NCI-H2196 treated with DMSO at 0.1 percent for 48 hours (cell line): ENCODE data around the gene SLC52A1.
A peak's percentile ranks its signal among the peaks of the same experiment; 100 is the strongest.
"Not testable (repeated sequence)": the region's sequence is repeated elsewhere in the genome, so short reads cannot be mapped to it uniquely, and the experiment has no call there.

ENCODE experiments used
- DNase-seq: peaks from one replicate; lab custom pipeline; 2025; ENCODE audit not compliant: unreplicated experiment; lab: John Stamatoyannopoulos, UW

Gene SLC52A1

DNA sequence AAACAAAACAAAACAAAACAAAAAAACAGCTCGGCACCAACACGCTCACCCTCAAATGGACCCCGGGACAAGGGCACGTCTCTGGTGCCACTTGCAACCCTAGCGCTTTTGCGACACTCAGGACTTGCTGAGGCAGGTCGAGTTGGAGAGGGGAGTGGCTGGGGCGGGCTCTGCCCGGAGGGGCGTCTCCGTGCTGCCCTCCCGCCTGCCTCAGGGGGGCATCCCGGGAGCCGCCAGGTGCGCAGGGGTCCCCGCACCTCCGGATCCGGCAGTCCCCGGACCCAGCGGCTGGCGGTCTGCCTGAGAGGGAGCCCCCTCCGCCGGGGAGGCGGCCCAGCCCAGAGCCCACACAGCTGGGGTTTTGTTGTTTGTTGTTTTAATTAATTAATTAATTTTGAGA lies at the start of gene SLC52A1:
Gene SLC52A1, minus strand, starts transcription at position 112 of the 400 bp plus-strand sequence. CDS start 820 bp downstream, outside the sequence.
- DNase-seq, result no peak

DNA sequence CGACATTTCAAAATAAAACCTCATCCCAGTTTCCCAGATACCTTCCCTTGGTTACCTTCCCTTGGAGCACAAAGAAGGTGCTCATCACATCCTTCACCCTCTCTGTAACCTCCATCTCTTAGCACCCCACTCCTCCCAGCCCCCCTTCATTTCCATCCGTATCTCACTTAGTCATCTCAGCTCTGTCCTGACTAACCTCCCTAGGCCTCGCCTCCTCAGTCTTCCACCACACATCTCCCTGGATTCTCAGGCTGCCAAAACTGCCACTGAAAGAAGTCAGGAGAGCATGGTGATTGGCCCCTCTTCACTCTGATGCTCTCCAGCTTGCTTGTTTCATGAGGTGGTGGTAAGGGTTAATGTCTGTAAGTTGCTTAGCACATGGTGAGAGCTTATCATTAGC lies 45.4 kb upstream of the SLC52A1 start:
- DNase-seq, result no peak

DNA sequence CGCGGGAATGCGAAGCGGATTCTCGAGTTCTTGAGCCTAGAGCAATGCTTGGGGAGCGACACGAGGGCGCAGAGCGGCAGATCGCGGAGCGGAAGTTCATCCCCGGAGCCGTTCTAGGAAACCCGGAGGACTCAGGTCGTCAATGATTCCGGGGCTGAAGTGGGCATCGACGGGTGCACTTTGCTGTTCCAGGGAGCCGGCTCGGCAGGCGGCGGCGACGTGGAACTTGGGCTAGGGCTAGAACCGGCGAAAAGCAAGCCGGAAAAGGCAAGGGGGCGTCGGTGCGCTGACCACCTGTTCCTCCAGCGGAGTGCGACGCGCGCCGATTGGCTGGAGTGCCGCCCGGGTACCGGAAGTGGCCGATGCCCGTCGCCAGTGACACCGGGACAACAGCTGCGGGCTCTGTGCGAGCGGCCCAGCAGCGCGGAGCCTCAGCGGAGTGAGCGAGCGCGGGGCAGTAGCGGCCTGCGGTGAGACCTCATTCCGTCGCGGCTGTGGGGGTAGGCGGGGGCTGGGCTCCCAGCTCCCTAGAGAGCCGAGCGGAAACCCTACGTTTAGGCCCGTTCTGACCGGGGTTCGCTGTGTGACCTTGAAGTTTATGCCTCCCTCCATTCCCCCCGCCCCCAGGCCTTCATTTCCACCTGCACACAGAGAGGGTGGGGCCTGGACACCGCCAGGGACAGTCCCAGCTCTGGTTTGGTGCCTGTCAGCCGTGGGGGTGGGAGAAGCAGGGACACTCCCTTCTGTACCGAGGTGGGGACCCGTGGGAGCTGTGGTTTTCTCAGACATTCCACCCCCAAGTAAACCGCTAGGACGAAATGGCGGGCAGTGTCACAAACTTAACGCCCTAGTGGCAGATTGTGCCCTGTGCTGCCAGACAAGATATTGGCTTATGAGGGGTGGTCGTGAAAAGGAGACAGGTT lies 43.1 kb upstream of the SLC52A1 start, which contains the start of gene ZFP3:
Gene ZFP3, plus strand, starts transcription at position 362 of the 923 bp plus-strand sequence. CDS start 13,038 bp downstream, outside the sequence.
- peak; percentile 45 for DNase-seq

- no peak for DNase-seq
Measured at GRCh38 chr17:5077781-5078105, 42.5 kb upstream of the SLC52A1 start.

DNA sequence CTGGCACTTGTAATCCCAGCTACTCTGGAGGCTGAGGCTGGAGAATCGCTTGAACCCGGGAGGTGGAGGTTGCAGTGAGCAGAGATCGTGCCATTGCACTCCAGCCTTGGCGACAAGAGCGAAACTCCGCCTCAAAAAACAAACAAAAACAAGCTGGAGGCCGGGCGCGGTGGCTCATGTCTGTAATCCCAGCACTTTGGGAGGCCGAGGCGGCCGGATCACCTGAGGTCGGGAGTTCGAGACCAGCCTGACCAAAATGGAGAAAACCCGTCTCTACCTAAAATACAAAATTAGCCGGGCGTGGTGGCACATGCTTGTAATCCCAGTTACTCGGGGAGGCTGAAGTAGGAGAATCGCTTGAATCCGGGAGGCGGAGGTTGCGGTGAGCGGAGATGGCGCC lies 42.0 kb upstream of the SLC52A1 start:
- not testable (repeated sequence) for DNase-seq

DNA sequence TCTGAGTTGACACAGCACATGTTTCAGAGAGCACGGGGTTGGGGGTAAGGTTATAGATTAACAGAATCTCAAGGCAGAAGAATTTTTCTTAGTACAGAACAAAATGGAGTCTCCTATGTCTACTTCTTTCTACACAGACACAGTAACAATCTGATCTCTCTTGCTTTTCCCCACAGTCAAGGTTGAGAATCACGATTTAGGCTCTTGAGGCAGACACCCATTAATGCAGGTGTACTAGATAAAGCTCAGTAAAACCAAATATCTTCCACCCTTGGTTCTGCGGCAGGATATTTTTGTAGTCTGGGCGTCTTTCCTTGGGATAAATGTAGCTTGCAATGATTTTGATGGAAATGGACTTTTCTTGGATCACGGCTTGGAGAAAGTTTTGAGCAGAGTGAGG lies 40.2 kb upstream of the SLC52A1 start:
- not testable (repeated sequence) for DNase-seq

DNA sequence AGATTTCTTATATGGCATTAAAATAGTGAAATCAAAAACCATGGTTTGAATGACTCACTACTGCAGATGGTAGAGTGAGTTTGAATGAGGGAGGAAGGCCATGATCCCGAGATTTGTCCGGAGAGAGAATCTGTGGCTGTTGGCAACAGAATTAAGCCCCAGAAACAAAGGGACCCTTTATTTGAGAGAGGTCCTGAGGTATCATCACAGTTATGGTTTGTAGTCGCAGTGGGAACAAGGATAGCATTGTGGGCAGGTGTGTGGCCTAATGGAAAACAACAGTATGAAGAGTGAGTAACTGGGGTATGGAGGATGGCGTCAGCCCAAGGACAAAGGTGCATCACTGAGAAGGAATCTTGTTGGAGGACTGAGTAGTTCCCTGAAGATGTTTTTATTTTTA lies 34.5 kb upstream of the SLC52A1 start:
- no peak for DNase-seq

- no peak for DNase-seq
Measured at GRCh38 chr17:5068236-5068635, 33.0 kb upstream of the SLC52A1 start.

DNA sequence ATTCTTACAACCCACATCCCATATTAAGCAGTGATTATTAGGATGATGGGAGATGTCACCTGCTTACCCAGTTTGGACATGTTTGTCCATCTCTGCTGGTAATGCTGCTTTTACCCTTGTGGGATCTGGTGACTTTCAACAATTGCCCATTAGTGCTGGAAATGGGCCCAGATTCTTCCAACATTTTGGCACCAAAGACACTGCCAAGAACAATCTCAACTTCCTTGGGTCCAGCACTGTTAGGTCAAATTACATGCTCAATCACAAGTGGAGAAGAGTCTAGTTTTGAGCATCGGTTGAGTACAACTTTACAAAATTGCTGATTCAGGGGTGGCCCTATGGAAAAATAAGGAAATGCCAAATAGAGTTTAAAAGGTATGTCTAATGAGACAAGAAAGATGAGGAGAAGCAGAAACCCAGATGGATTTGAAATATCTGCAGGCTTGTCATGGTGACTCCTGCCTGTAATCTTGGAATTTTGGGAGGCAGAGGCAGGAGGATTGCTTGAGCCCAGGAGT lies 30.1 kb upstream of the SLC52A1 start:
- DNase-seq, result no peak

DNA sequence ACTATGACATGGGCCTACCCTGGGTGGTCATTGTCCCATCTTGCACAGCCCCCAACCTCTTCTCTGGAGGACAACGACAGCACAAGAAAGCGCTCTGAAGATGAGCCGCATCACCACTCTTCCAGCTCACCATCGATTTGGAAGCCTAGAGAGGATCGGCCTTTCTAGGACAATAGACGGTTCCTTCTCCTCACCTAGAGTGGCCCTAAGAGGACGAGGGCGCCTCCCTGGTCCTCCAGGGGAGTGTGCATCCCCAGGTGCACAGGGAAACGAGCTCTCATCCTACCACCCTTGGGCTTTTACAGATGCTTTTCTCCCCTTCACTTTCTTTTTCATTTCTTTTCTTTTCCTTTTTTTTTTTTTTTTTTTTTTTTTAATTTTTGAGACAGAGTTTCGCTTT lies 20.3 kb upstream of the SLC52A1 start:
- DNase-seq, result no peak

DNA sequence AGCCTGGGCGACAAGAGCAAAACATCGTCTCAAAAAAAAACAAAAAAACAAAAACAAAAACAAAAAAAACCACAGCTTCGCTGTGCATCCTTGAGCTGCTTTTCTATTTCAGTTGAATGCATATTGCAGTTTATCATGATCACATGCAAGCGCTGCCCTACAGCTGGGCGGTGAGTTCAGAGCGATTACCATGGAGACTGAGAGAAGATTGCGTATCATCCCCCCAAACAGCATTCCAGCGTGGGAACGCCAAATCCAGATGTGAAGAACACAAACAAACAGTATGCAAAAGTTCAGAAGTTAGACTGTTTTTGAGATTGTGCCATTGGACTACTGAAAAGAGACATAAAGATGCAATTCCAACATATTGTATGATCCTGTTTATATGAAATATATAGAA lies 15.1 kb upstream of the SLC52A1 start:
- DNase-seq, result no peak

GRCh38 chr17:5049314-5049841 lies 14.2 kb upstream of the SLC52A1 start:
- no peak for DNase-seq

DNA sequence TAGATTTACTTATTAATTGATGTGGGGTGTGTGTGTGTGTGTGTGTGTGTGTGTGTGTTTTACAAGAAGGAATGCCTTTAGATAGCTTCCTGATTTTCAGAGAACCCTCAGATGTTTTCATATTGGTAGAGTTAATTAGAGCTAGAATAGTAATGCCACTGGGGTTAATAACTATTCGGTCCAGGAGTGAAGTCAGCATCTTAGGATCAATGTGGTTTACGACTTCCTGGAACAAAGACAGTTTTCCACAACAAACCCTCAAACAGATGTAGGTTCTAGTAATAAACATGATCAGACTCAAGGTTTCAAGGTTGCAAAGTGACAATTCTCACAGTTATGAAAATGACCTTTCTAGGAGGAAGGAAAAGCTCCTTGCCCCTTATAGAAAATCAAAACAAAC lies 12.2 kb upstream of the SLC52A1 start:
- no peak for DNase-seq

DNA sequence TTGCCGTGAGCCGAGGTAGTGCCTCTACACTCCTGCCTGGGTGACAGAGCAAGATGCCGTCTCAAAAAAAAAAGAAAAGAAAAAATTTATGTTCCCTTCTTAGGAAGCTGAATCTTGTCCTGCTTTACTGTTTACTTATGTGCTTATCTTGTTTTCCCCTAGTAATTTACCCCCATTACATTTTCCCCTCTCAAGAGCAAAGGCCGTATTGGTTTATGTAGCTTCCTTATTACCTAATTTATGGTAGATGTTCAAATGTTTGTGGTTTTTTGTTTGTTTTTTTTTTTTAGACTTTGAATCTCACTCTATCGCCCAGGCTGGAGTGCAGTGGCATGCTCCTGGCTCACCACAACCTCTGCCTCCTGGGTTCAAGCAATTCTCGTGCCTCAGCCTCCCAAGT lies 10.3 kb upstream of the SLC52A1 start:
- DNase-seq, result no peak

GRCh38 chr17:5044630-5045029 lies 9.4 kb upstream of the SLC52A1 start:
- DNase-seq, result no peak

DNA sequence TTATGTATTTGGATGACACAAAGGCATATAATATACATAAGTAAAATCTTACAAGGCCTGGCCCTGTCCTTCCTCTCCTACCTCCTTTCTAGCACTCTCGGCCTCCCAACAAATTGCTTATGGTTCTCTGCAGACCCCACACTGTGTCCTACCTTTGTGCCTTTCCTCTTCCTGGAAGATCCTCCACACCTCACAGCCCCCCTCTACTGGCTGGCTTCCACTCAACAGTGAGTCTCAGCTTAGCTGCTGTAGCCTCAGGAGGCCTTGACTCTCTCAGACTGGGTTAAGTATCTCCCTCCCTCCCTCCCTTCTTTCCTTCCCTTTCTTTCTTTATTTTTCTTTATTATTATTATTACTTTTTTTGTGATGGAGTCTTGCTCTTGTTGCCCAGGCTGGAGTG lies 8.3 kb upstream of the SLC52A1 start:
- no peak for DNase-seq

DNA sequence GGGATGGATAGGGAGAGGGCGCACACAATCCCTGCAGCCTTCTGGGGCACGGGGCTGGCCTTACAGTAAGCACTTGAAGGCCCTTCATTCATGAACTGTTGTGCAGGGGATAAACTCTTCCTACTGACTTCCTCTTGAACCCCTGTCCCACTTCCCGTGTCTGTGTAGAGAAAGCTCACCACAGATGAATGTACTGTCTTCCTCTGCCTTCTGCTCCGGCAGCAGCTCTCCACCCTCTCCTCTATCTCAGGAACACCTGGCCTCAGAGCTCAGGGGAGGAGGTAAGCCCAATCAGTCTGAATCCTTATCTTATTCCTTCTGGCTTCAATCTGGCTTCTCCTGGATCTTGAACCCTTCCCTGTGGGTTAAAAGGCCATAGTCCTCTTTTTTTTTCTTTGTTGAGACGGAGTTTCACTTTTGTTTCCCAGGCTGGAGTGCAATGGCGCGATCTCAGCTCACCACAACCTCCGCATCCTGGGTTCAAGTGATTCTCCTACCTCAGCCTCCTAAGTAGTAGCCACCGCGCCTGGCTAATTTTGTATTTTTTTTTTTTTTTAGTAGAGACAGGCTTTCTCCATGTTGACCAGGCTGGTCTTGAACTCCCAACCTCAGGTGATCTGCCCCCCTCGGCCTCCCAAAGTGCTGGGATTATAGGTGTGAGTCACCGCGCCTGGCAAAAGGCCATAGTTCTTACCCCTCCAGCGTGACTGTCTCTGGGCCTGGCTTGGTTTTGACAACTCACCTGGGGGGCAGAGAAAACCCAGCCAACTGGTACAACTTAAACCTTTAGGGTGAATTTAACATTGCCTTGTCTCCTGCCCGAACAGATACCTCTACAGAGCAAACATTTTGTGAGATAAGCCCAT lies 7.2 kb upstream of the SLC52A1 start:
- DNase-seq, result no peak

DNA sequence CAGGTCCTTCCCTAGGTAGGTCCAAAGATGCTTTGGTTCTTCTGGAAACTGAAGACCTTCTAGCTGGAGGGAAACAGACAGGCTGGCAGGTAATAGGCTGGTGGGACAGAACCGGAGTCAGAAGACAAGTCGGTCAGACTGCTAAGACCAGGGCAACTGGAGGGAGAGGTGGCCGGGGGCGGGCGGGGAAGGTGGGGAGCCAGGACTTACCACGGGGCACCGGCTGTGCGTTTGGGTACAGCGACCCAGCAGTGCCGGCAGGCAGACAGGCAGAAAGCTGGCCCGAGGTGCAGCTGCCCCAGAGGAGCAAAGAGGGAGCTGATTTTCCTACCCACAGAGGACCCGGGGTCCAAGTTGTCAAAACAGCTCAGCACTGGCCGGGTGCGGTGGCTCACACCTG lies 575 bp downstream of the SLC52A1 start:
- DNase-seq, result no peak

- DNase-seq, result no peak
Measured at GRCh38 chr17:5034063-5034462, 1.2 kb downstream of the SLC52A1 start.

DNA sequence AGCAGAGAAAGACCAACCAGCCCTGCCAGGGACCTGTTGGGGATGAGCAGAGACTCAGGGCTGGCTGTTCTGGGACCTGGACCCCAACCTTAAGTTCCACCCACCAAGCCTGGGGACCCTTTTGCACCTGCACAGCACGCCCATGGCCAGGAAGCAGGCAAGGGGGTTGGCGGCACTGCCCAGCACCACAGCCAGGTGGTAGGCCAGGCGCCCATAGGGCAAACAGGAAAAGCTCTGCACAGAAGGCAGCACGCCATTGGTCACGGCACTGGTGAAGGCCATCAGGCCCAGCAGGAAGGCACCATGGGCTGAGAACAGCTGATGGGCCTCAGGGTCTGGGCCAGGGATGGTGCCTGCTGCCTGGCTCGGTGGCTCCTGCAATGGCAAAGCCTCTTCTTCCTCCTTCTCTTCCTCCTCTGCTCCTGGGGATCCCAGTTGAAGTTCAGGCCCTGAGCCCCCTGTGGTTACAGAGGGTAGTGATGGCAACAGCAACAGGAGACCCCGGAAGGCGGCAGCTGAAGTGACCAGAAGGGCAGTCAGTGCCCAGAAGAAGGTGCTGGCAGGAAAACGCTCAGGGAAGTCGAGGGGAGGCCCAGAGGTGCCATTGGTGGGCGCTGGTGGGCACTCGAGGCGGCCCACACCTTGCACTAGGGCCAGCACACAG lies 1.7 kb downstream of the SLC52A1 start:
- DNase-seq, result no peak

DNA sequence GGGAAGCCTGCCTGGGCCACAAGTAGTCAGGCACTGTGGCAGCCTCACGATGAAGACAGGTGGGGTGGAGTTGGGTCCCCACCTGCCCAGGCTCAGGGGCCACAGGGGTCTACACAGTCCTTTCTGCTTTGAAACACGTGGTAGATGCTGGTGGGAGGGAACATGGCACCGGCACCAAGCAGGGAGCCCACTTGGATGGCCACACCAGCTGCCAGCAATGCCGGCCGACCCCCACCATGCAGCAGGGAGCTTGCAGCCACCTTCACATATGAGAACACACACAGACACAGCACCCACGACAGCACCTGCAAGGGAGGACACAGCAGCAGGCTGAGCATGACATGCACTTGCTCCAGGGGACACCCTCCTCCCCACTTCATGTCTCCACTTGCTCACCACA lies 2.4 kb downstream of the SLC52A1 start:
- DNase-seq, result no peak
